Activated gamma-delta T cell treated with Interleukin-2 at 50 U/mL for 16 hours (primary cell): Measurements from ENCODE around the gene NLRP14.

Experiments used
- DNase-seq: peaks from one replicate; pipeline ENCODE4 v3.0.0-alpha.2; 2020

The NLRP14 gene

GRCh38 chr11:7020183-7020917 lies at the start of gene NLRP14, which contains the start of gene ZNF214:
NLRP14 (plus strand) TSS chr11:7020479; CDS start chr11:7038587, 18,108 bp downstream.
ZNF214 (minus strand) TSS chr11:7020346; CDS start chr11:7002835, 17,511 bp downstream.
- DNase-seq: no peak

- DNase-seq: no peak
These were observed 40.9 kb upstream of the NLRP14 start for GRCh38 chr11:6979365-6979764.

- no peak for DNase-seq
These were observed 33.8 kb upstream of the NLRP14 start for GRCh38 chr11:6986487-6986886.

GRCh38 chr11:6988506-6988905 lies 31.8 kb upstream of the NLRP14 start:
- no peak for DNase-seq

GRCh38 chr11:6991227-6991626 lies 29.1 kb upstream of the NLRP14 start:
- DNase-seq: no peak

GRCh38 chr11:6992026-6992425 lies 28.3 kb upstream of the NLRP14 start:
- no peak for DNase-seq

- DNase-seq: no peak
These were observed 27.5 kb upstream of the NLRP14 start for GRCh38 chr11:6992457-6993417.

GRCh38 chr11:6995703-6996102 lies 24.6 kb upstream of the NLRP14 start:
- DNase-seq: no peak

GRCh38 chr11:7004482-7004881 lies 15.8 kb upstream of the NLRP14 start:
- no peak for DNase-seq

- DNase-seq: no peak
These were observed 6.2 kb upstream of the NLRP14 start for GRCh38 chr11:7014118-7014517.

- no peak for DNase-seq
These were observed 4.3 kb upstream of the NLRP14 start for GRCh38 chr11:7016011-7016410.

- no peak for DNase-seq
These were observed 638 bp upstream of the NLRP14 start for GRCh38 chr11:7019500-7020182.

GRCh38 chr11:7021318-7021717 lies 1.0 kb downstream of the NLRP14 start:
- no peak for DNase-seq

- DNase-seq: no peak
These were observed 7.9 kb downstream of the NLRP14 start for GRCh38 chr11:7028141-7028540.

- no peak for DNase-seq
These were observed 10.6 kb downstream of the NLRP14 start for GRCh38 chr11:7030836-7031235.

- DNase-seq: no peak
These were observed 11.2 kb downstream of the NLRP14 start for GRCh38 chr11:7031471-7031871.

- no peak for DNase-seq
These were observed 12.4 kb downstream of the NLRP14 start for GRCh38 chr11:7032692-7033091.

- DNase-seq: no peak
These were observed 13.7 kb downstream of the NLRP14 start for GRCh38 chr11:7034019-7034418.

GRCh38 chr11:7046474-7047175 lies 26.3 kb downstream of the NLRP14 start:
- no peak for DNase-seq

- DNase-seq: no peak
These were observed 29.9 kb downstream of the NLRP14 start for GRCh38 chr11:7050191-7050590.

GRCh38 chr11:7056828-7057513 lies 36.7 kb downstream of the NLRP14 start:
- DNase-seq: no peak

- no peak for DNase-seq
These were observed 37.4 kb downstream of the NLRP14 start for GRCh38 chr11:7057641-7058040.
